Endothelial cell of umbilical vein (primary cell): ENCODE results near the gene GOLT1B. TPM values are rescaled to one million over a fixed set of nuclear protein-coding genes. Genes with fewer than 3 reads are reported as not detected.

Source experiments
- BruUV-seq: library from RNA; stranded (reverse); fragments of 400-500 nt; replicated peaks from 2 replicates; lab custom pipeline; 2021; lab: Mats Ljungman, UMichigan
- CTCF ChIA-PET: fragments of 300-600, 350-600 bp; sonication (Branson Sonifier 250); formaldehyde crosslinking; loops from one replicate; lab custom pipeline; 2021; ENCODE audit warnings: antibody characterized with exemption, inconsistent platforms; lab: Charles Lee
- POLR2A ChIA-PET: fragments of 300-600, 350-600 bp; sonication (Branson Sonifier 250); formaldehyde crosslinking; loops from one replicate; lab custom pipeline; 2021; ENCODE audit warnings: antibody characterized with exemption, inconsistent platforms; lab: Charles Lee
- DNase-seq: peaks from one replicate; pipeline ENCODE4 v3.0.0-alpha.2; 2011; ENCODE audit warnings: low read depth, low spot score
- FAIRE-seq: peaks from 2 replicates; lab custom pipeline; 2011; peaks lifted over from hg19 to GRCh38; lab: Jason Lieb, UNC
- H2AFZ ChIP-seq: 2 replicates; pipeline ENCODE4 v1.6.0; 2012; ENCODE audit warnings: low read depth, low read length, control low read depth, inconsistent platforms
- H3K27ac ChIP-seq: 2 replicates; pipeline ENCODE4 v1.5.1; 2011; ENCODE audit warnings: low read depth, mild to moderate bottlenecking, control low read depth, low read length, moderate library complexity; ENCODE audit not compliant: insufficient read depth
- H3K27me3 ChIP-seq, 2 experiments: 2 replicates each; pipeline versions ENCODE4 v1.6.0 to v1.6.1; 2011; ENCODE audit warnings: low read length in 2 of 2, mixed read lengths in 1 of 2; ENCODE audit not compliant: control insufficient read depth in 2 of 2, insufficient read depth in 2 of 2
- H3K36me3 ChIP-seq, 2 experiments: 2 replicates in 1 of 2; 3 replicates in 1 of 2; pipeline ENCODE4 v1.5.1; 2011; ENCODE audit warnings: low read length in 2 of 2, mild to moderate bottlenecking in 1 of 2, moderate library complexity in 1 of 2; ENCODE audit not compliant: control insufficient read depth in 2 of 2, insufficient read depth in 2 of 2; ENCODE audit errors: extremely low read depth in 1 of 2
- H3K4me1 ChIP-seq: 3 replicates; pipeline ENCODE4 v1.5.1; 2011; ENCODE audit warnings: mild to moderate bottlenecking, low read length; ENCODE audit not compliant: control insufficient read depth, insufficient read depth; ENCODE audit errors: extremely low read depth
- H3K4me2 ChIP-seq: 2 replicates; pipeline ENCODE4 v1.6.1; 2011; ENCODE audit warnings: low read length, control low read depth, mixed read lengths; ENCODE audit not compliant: insufficient read depth
- H3K4me3 ChIP-seq, 3 experiments: fragments of 200-600 bp in 1 of 3; sonication (generic), shearing (Covaris generic) in 1 of 3; replicated peaks in 1 of 3; 2 replicates each; pipeline ENCODE4 v1.5.1; 2011 to 2016; ENCODE audit warnings: control low read depth in 3 of 3, low read length in 3 of 3, mild to moderate bottlenecking in 2 of 3, inconsistent platforms in 1 of 3, low read depth in 1 of 3, moderate library complexity in 1 of 3; ENCODE audit not compliant: insufficient read depth in 1 of 3
- H3K79me2 ChIP-seq: 2 replicates; pipeline ENCODE4 v1.6.0; 2012; ENCODE audit warnings: low read length, inconsistent platforms; ENCODE audit not compliant: control insufficient read depth, insufficient read depth
- H3K9ac ChIP-seq: replicated peaks from 2 replicates; pipeline ENCODE3; 2011; ENCODE audit warnings: low read length, control low read depth; ENCODE audit not compliant: insufficient read depth; ENCODE audit errors: extremely low read depth
- H3K9me1 ChIP-seq: replicated peaks from 3 replicates; pipeline ENCODE4 v1.6.0; 2011; ENCODE audit warnings: mild to moderate bottlenecking, low read length; ENCODE audit not compliant: control insufficient read depth, insufficient read depth; ENCODE audit errors: extremely low read depth
- H3K9me3 ChIP-seq: replicated peaks from 2 replicates; pipeline ENCODE4 v1.5.1; 2012; ENCODE audit warnings: low read length, inconsistent platforms; ENCODE audit not compliant: control insufficient read depth, insufficient read depth
- H4K20me1 ChIP-seq: replicated peaks from 2 replicates; pipeline ENCODE3; 2011; ENCODE audit warnings: mild to moderate bottlenecking, low read length; ENCODE audit not compliant: control insufficient read depth, insufficient read depth; ENCODE audit errors: extremely low read depth
- CTCF ChIP-seq, 2 donors: IDR thresholded peaks; 1 replicate in 1 of 2; 2 replicates in 1 of 2; pipeline ENCODE4 v1.5.1; 2011; ENCODE audit warnings: low read length in 2 of 2, mild to moderate bottlenecking in 2 of 2, moderate library complexity in 2 of 2, control low read depth in 1 of 2, inconsistent platforms in 1 of 2, low read depth in 1 of 2; ENCODE audit not compliant: insufficient read depth in 1 of 2; ENCODE audit errors: extremely low read depth in 1 of 2
- EZH2 ChIP-seq: IDR thresholded peaks from 2 replicates; pipeline ENCODE4 v1.6.1; 2012; ENCODE audit warnings: borderline replicate concordance, low read depth, mild to moderate bottlenecking, moderate library complexity, low read length, inconsistent platforms; ENCODE audit not compliant: severe bottlenecking
- FOS ChIP-seq: IDR thresholded peaks from 2 replicates; pipeline ENCODE4 v1.6.1; 2011; ENCODE audit warnings: mild to moderate bottlenecking, low read length, moderate library complexity, borderline replicate concordance; ENCODE audit not compliant: insufficient read depth
- JUN ChIP-seq: IDR thresholded peaks from 2 replicates; pipeline ENCODE4 v1.6.1; 2011; ENCODE audit warnings: borderline replicate concordance, low read depth; ENCODE audit not compliant: insufficient read length, insufficient read depth
- MAX ChIP-seq: IDR thresholded peaks from 2 replicates; pipeline ENCODE4 v1.6.1; 2011; ENCODE audit not compliant: insufficient read depth, insufficient read length
- MYC ChIP-seq: IDR thresholded peaks from one replicate; pipeline ENCODE4 v1.6.1; 2011; ENCODE audit warnings: mild to moderate bottlenecking, low read depth, low read length
- POLR2A ChIP-seq: IDR thresholded peaks from 2 replicates; pipeline ENCODE4 v1.6.1; 2012; ENCODE audit warnings: low read depth, mild to moderate bottlenecking, control low read depth, low read length
- dilution Hi-C: fragments of 300-500 bp; cut with MboI; formaldehyde crosslinking; loops from one replicate; pipeline ENCODE4 v1.15.0; 2019; ENCODE audit warnings: low sequenced_read_pairs; ENCODE audit not compliant: extremely low pct_ligation_motif_present
- intact Hi-C: fragments of 100-400 bp; cut with micrococcal nuclease; formaldehyde crosslinking; loops from one replicate; pipeline ENCODE4 v1.10.0; 2022
- polyA plus RNA-seq, 4 experiments: library from polyadenylated mRNA; depleted of rRNA in 3 of 4; stranded (reverse) in 3 of 4; unstranded in 1 of 4; fragments of >200 nt; gene quantifications; 2 replicates each; pipeline versions ENCODE4 v1.2.1 to v1.2.3, GENCODE V29; 2011 to 2012; ENCODE audit warnings: missing spikeins in 1 of 4
- total RNA-seq: library from RNA; stranded (reverse); gene quantifications from 2 replicates; pipeline ENCODE4 v1.2.3, GENCODE V29; 2021

The GOLT1B gene
- total and polyA plus RNA-seq, 2 donors (not counting 3 experiments of a cell fraction or from before 2014, with no cell fraction given) = 21.9 to 50.5 TPM

GRCh38 chr12:21539797-21540196 lies 38.2 kb downstream of the GOLT1B start:
- no peak overlapping the region for H3K4me2 ChIP-seq
- no peaks in the 10 kb centered on the region for H3K79me2 ChIP-seq
- intact Hi-C loops = no loop called here
- no peak overlapping the region for H2AFZ ChIP-seq
- TF ChIP-seq POLR2A (no peak), MAX (no peak), CTCF (IDR thresholded peaks at IDR 0.05; ENCODE audit: extremely low read depth in 1 of 2, insufficient read depth in 1 of 2, low read depth in 1 of 2, low read length in 2 of 2) (no peak), EZH2 (no peak), MYC (no peak)
- FAIRE-seq = no peak
- CTCF ChIA-PET = interaction anchor here (1.1 kb wide), 1 partner anchor 243 kb away, joined by 3 read pairs; no protein-coding TSS in a partner anchor
- POLR2A ChIA-PET = no interaction called here
- no peak overlapping the region for H3K9ac ChIP-seq
- peaks cover 0 to 6% of the 10 kb centered on the region in 2 experiments for H3K27me3 ChIP-seq
- no peaks in the 10 kb centered on the region for H4K20me1 ChIP-seq
- H3K9me3 ChIP-seq = no peaks in the 10 kb centered on the region
- no TSS peak for BruUV-seq
- no peak overlapping the region for H3K27ac ChIP-seq
- H3K4me3 ChIP-seq = no peak overlapping the region
- dilution Hi-C loops = no loop called here
- no peaks in the 10 kb centered on the region for H3K4me1 ChIP-seq
- no peaks in the 10 kb centered on the region for H3K9me1 ChIP-seq
- H3K36me3 ChIP-seq = no peaks in the 10 kb centered on the region
- no peak for DNase-seq

GRCh38 chr12:21541773-21542172 lies 40.2 kb downstream of the GOLT1B start:
- CTCF ChIA-PET = interaction anchor here (1.2 to 1.8 kb wide), 2 partner anchors 8 to 15 kb away, joined by 4 to 5 read pairs; no protein-coding TSS in a partner anchor
- intact Hi-C loops = no loop called here

More at GRCh38 chr12:21541773-21542172, 40.2 kb downstream of the GOLT1B start:
- POLR2A ChIA-PET = interaction anchor here (1.1 kb wide), 1 partner anchor 116 kb away, joined by 3 read pairs; the partner anchor contains the start of gene LDHB
- Histone ChIP-seq H4K20me1 (no peaks in the 10 kb centered on the region), H3K9me1 (no peaks in the 10 kb centered on the region), H3K27ac (no peak overlapping the region), H2AFZ (no peak overlapping the region), H3K4me2 (no peak overlapping the region), H3K36me3 (no peaks in the 10 kb centered on the region), H3K4me3 (no peak overlapping the region), H3K9me3 (no peaks in the 10 kb centered on the region), H3K9ac (no peak overlapping the region), H3K27me3 (peaks cover 0 to 6% of the 10 kb centered on the region in 2 experiments), H3K4me1 (no peaks in the 10 kb centered on the region), H3K79me2 (no peaks in the 10 kb centered on the region)
- BruUV-seq = no TSS peak
- TF ChIP-seq POLR2A (no peak), FOS (no peak), CTCF (IDR thresholded peaks at IDR 0.05; ENCODE audit: extremely low read depth in 1 of 2, insufficient read depth in 1 of 2, low read depth in 1 of 2, low read length in 2 of 2) (no peak), MYC (no peak), JUN (no peak)
- dilution Hi-C loops = no loop called here
- FAIRE-seq (no peak), DNase-seq (no peak)
